Measurements from ENCODE around the gene TAF4. TPM values are rescaled to one million over a fixed set of nuclear protein-coding genes. Genes with fewer than 3 reads are reported as not detected.
"Not testable (repeated sequence)": the region's sequence is repeated elsewhere in the genome, so short reads cannot be mapped to it uniquely, and the experiment has no call there.

TAF4 gene
- total RNA-seq, 1 experiment from 2014 or later, result 2.5 TPM

DNA sequence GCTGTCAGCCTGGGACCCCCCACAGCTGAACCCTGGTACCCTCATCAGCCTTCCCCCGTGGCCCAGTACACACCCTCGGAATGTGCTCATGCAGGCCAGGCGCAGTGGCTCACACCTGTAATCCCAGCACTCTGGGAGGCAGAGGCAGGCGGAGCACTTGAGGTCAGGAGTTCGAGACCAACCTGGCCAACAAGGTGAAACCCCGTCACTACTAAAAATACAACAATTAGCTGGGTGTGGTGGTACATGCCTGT lies 9.9 kb downstream of the TAF4 start:
- DNase-seq (ENCODE audit: low read depth), result not testable (repeated sequence)

DNA sequence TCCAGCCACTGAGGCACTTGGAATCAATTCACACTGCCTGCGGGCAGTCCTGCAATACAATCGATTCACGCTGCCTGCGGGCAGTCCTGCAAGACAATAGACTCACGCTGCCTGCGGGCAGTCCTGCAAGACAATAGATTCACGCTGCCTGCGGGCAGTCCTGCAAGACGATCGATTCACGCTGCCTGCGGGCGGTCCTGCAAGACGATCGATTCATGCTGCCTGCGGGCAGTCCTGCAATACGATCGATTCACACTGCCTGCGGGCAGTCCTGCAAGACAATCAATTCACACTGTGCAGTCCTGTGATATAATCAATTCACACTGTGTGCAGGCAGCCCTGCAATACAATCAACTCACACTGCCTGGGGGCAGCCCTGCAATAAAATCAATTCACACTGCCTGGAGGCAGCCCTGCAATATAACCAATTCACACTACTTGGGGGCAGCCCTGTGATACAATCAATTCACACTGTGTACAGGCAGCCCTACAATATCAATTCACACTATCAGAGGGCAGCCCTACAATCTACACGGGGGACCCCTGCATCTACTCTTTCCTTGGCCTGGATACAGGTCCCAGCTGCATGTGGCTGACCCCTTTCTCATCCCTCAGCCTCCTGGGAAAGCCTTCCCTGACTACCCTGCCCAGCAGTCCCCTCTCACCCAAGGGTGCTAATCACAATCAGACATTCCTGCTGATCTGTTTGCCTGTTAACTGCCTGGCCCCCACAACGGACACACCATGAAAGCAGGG lies 10.4 kb downstream of the TAF4 start:
- no peak for DNase-seq (ENCODE audit: low read depth)

DNA sequence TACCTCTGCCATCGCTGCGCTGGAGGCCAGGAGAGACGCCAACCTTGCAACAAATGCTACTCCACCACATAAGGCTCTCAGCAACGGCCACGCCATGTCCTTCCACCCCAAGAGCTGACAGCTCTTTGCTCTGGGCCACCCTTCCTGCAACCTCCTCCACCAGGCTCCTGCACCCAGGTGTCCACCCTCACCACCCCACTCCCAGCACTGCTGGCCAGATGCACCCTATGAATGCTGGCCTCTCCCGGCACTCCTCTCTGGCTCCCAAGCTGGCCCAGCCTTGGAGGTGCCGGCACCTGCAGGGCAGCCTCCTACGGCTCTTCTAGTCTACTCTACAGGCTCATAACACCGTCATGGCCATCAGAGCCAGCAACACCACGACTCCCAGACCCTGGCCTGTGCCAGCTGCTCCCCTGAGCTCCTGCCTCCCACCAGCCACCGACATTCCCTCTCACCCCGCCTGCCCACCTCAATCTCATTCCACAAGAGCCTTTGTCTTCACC lies 11.2 kb downstream of the TAF4 start:
- DNase-seq (ENCODE audit: low read depth), result no peak

DNA sequence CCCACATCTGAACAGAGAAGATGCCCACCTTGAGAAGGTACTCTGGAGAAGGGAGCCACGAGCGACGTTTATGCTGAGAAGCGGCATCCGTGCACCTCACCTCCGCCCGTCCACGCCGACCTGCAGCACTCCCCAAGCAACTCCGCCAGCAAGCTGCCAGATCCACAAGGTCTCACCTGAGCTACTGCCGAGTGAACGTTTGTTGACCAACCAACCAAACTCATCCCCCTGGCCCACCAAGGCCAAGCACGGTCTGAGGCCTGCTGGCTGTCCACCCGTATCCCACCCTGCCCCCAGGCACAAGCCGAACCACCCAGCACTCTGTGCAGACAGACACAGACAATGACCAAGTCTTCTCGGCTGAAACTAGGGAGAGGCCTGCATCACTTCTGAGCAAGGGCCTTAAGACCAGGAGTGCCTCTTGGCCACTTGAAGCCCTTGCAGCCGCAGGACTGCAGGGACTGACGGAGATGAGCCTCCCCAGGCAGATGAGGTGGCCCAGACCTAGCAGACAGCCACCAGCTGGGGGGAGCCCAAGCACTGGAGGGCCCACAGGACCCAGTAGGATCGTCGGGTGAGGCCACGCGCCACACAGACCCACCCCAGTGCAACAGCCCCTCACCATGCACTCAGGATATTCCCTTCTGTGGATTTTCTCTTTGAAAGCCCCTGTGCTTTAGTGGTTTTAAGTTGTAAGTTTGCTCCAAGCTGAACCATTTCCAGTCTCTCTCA lies 12.1 kb downstream of the TAF4 start:
- DNase-seq (ENCODE audit: low read depth), result no peak

DNA sequence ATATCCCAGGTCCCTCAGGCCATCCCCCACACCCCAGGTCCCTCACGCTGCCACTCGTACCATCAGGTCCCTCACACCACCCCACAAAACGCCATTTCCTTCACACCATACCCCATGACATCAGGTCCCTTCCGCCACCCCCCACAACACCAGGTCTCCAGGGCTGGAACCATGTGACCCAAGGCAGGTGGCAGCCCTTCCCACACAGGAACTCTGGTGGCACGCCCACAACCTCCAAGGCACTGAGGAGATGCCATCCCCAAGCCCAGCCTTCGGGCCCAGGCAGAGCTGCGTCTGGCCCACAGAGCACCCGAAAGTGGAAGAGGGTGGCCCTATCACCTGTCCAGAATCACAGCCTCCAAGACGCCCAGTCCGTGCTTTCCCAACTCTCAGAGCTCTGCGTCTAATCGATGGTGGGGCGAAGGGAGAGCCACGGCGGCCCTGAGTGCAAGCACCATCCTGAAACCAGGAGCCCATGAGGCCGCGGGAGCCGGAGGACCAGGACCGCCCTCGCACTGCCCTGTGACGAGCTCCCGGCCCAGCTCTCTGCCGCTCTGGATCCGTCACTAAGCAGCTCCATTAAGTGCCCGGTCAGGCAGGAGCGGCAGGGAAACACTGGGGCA lies 12.7 kb downstream of the TAF4 start:
- no peak for DNase-seq (ENCODE audit: low read depth)

DNA sequence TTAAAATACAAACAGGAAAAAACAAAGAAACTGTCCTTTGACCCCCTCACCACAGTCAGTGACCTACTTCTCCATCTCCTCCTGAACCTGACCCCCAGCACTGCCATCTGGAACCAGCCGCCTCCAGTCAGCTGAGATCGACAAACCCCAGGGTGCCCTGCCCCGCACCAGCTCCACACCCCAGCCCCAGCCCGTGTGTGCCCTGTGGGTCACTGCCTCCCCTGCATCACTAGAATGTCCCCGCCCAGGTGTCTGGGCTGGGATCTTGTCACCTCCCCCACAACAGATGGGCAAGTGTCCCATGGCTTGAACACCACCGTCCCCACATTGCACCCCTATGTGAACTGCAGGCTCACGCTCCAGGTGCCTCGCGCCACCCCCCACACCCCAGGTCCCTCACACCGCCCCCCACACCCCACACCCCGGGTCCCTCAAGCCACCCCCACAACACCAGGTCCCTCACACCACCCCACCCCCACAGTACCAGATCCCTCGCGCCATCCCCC lies 13.3 kb downstream of the TAF4 start:
- DNase-seq (ENCODE audit: low read depth), result no peak

DNA sequence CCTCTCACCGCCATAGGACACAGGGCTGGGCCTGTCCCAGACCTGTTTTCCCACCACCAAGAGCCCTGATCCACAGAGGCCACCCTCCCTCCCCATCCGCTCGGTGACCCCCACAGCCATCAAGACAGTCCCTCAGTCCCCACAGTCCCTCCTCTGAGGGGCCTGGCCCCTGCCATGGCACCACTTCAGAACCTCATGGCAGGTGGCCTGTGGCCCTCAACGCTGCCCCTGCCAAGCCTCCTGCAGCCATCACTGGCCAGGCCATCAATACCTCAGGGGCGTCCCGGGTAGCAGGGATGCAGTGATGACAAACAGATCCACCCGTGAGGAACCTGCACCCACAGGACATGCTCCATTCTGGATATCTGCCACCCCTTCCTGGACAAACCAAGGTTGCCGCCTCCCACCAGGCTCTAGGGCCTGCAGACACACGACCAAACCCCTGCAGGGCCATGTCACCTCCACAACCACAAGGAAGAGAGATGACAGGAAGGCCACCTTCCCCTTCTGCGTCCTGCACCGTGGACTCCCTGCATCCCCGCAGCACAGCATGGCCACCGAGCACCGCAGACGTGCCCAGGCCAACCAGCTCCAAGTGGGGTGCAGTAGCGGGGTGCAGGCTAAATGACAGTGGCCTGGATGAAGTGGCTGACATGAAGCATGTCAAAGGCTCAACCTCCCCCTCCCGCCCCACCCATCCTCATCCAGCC lies 14.0 kb downstream of the TAF4 start:
- DNase-seq (ENCODE audit: low read depth), result no peak

DNA sequence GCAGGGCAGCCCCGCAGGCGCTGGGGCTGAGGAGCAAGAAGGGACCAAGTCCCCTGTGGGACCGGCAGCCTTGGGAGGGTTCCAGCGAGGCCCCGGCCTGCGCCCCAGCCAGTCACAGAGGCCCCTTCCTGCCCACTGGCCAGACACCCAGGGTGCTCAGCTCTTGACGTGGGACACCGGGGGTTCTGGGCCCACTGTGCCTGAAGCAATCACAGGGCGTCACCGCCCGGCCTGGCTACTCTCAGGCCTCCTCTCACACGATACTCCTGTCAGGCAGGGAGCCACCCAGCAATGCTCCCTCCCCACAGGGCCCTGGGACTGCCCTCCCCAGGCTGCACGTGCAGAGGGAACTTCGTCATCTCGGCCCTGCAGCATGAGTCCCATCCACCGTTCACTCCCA lies 14.5 kb downstream of the TAF4 start:
- DNase-seq (ENCODE audit: low read depth), result no peak

DNA sequence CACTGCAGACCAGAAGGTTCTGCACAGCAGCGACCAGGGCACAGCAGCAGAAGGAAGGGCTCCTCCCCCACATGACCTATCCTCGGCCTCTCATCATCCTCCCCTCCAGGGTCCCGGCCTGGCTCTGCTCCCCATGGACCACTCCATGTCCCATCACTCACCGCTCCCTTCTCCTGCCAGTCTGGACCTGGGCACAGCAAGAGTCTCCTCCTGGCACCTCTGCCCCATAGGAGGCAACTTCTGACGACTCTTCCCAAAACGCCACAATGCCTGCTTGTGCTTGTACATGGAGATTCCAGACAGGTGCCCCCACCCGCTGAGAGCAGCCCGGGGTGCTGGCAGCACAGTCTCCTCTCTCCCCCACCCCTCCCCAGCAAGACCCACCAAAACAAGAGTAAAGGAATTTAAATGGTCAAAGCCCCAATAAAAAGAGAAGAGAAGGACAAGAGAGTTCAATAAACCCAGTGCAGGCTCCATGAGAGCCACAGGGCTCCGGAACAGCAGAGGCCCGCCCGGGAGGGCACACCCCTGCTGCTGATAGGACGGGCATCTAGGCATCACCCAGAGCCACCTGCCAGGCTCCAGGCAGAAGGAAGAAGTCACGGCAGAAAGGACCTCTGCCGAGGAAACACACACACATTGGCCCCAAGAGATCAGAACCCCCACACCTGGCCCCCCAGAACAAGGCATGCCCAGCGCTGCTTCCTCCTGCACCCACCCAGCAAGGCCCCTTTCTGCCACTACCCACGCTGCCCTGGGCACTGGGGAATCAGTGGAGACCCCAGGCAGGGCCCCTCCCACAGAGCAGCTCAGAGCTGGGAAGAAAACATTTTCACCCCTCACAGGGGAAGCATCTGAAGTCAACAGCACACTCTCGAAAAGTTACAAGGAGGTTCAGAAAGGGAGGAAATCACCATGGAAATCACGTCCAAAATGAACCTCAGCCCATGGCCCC lies 15.2 kb downstream of the TAF4 start:
- no peak for DNase-seq (ENCODE audit: low read depth)

DNA sequence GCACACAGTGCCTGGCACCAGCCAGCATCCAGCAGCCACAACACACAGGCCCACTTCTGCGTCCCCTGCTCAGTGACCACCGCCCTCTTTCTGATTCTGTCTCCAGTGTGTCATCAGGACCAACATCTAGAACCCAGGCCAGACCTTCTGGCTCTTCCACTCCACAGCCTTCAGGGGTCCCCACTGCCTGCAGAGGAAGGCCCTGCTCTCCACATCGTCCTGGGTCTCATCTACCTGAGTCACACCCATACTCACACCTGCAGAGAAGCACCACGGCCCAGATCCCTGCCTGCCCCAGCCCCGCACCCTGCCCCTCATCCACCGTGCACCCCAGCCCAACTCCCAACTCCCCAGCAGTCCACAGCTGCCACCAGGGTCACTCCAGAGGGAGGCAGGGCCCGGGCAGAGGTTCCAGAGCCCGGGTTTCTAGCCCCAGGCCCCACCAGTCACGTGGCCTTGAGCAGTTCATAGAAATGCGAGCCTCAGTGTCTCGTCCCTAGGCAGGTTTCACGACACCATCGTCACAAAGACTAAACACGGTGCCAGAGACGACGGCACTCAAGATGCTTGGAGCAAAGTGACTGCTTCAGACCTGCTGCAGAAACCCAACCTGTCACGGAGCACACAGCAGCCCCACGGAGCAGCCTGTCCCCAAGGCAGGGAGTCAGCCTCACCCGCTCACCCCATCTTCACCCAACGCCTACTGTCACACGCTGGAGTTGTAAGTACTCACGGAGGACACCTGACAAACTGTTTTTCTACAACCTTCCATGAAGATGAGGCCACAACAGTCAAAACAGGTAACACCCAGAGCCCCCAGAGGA lies 16.1 kb downstream of the TAF4 start:
- DNase-seq (ENCODE audit: low read depth), result no peak

DNA sequence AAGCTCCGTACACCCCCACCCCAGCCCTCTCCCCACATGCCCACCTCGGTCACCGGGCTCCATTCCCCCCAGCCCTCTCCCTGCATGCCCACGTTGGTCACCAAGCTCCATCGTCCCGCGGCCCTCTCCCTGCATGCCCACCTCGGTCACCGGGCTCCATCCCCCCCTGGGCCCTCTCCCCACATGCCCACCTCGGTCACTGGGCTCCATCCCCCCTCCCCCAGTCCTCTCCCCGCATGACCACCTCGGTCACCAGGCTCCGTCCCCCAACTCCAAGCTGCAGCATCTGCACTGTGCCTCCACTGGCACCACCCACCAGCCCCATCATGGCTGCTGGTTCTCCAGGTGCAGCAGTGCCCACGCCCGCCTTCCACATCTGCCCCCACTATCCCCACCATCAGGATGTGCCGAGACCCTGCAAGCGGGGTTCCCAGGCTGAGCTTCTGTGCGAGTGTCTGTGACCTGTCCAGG lies 16.8 kb downstream of the TAF4 start:
- DNase-seq (ENCODE audit: low read depth), result no peak

DNA sequence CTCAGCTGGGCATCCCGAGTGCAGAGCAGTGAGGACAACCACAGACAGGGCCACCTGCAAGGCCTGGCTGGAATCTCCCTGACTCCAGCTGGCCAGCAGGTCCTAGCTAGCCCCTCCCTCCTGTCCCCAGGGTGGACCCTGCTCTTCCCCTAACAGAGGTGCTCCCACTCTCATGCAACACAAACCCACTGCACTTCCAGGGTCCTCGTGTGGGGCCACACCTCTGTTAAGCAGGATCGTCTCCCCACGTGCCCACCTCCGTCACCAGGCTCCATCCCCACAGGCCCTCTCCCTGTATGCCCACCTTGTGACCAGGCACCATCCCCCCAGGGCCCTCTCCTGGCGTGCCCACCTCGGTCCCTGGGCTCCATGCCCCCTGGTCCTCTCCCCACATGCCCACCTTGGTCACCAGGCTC lies 17.3 kb downstream of the TAF4 start:
- DNase-seq (ENCODE audit: low read depth), result no peak

DNA sequence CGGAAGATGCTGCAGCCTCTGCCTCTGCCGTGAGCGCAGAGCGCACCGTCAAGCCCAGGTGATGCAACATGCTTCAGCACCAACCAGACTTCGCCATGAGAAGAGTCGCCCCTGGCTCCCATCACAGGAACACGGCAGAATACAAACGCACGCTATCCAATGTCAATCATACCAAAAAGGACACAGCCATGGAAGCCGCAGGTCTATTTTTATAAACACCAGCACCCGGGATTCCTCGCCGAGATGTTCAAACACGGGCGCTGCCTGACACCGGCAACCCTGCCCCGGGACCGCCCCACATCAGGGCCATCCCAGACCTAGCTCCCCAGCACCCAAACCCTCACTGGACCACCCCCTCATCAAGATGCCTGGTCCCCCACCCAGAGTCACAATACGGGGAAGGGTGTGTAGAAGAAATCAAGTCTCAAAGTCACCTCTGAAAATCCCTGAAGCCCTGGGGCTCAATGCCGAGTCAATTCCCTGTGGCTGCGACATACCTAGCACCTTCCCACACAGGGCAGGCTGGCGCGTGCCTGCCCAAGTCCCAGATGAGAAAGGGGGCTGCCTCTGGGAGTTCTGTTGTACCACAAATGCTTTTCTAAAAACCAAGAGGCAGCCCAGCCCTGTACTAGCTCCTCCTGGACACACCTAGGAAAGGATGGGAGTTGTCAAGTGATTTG lies 17.9 kb downstream of the TAF4 start:
- no peak for DNase-seq (ENCODE audit: low read depth)

DNA sequence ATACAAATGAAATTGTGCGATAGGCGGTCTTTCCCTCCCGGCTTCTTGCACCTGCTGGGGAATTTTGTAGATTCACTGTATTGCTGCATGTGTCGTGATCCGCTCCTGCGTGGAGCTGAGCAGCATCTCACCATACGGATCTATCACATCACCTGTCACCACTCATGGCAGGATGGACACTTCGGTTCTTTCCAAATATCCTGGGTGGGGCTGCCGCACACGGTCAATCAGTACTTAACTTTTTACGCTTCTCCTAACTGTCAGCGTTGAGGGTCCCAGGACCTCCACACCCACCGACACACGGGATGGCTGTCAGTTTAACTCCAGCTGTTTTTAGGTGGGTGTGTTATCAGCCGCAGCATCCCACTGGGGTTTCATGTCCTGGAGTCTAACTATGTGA lies 19.2 kb downstream of the TAF4 start:
- no peak for DNase-seq (ENCODE audit: low read depth)

DNA sequence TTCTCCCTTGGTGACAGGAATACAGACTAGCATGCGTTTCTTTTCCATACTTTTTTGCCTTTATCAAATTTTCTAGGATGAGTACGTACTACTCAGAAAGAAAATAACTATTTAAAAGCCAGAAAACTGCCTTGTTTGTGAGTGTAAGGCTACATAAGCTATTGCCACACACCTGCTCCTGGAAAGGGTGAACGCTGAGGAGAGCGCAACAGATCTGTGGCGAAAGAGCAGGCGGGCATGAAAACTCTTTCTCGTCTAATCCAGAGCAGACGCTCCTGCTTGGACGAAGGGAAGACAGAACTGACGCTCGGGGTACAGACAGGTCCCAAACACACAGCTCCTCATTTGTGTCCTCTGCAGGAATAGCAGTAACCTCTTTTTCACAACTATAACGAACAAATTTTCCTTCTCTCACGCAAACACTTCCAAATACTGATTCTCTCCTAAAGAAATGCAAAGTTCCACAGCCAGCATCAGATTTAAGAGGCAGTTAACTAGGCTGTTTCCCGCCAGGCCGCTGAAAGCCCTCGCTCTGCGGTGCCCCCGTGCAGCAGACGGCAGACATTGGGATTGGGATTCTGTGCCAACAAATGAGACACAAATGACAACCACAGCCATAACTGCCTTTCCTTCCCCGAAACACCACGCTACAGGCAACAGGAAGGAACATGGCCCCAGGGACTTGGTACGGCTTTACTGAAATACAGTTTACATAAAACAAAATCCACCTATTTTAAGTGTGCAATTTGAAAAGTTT lies 20.0 kb downstream of the TAF4 start:
- DNase-seq (ENCODE audit: low read depth), result no peak

DNA sequence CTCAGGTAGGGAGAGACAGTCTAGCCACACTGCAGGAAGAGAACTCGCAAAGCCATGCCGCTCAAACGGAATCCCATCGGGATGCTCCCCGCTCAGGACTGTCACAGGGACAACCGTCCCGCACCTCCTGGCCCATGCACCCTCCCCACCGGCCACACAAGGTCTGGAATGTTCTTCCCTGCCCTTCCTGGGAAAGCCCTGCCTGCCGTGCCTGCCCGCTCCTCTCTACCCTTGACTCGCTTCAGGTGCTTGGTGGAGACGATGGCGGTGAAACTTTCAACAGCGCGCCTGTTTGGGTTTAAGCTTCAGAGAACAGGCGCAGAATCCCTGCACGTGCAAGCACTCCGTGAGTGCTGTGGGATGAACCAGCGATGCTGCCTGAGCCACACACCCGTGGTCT lies 20.6 kb downstream of the TAF4 start:
- DNase-seq (ENCODE audit: low read depth), result no peak

DNA sequence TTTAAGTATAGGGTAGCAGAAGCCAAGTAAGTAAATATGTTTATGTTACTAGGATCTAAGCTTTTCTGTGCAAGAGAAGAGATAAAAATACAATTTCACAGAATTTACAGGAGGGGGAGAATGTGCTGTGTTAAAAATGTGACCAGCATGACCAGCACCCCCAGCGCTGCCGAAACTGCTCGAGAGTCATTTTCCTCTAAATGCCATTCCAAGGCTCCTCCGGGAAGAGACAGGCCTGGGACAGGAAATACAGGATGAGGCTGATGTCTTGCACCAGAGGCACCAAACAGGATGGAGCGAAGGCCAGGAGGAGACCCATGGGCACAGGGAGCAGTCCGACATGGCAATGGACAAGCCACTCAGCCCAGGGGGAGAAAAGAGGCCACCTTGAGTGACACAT lies 21.1 kb downstream of the TAF4 start:
- DNase-seq (ENCODE audit: low read depth), result no peak

DNA sequence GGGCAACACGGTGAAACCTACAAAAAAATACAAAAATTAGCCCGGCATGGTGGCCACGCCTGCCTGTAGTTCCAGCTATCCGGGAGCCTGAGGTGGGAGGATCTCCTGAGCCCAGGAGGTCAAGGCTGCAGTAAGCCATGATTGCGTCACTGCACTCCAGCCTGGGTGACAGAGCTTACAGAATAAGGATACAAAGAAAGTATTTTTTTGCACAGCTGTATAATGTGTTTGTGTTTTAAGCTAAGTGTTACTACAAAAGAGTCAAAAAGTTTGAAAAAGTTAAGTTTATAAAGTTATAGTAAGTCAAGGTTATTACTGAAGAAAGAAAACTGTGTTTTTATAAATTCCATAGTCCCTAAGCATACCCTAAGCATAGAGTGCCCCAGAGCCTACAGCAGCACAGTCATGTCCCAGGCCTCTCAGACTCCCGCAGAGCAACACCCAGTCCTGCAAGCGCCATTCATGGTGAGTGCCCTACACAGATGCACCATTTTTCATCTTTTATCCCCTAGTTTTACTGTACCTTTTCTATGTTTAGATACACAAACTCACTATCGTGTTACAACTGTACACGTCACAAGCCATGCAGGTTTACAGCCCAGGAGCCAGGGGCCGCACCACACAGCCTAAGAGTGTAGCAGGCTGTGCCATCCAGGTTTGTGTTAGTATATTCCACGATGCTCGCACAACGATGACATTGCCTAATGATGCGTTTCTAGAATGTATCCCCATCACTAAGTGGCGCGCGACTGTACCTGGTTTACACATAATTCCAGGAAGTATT lies 22.4 kb downstream of the TAF4 start:
- no peak for DNase-seq (ENCODE audit: low read depth)
